ENCODE measurements around the gene NUPR1.
"Not testable (repeated sequence)": the region's sequence is repeated elsewhere in the genome, so short reads cannot be mapped to it uniquely, and the experiment has no call there.

The NUPR1 gene

DNA sequence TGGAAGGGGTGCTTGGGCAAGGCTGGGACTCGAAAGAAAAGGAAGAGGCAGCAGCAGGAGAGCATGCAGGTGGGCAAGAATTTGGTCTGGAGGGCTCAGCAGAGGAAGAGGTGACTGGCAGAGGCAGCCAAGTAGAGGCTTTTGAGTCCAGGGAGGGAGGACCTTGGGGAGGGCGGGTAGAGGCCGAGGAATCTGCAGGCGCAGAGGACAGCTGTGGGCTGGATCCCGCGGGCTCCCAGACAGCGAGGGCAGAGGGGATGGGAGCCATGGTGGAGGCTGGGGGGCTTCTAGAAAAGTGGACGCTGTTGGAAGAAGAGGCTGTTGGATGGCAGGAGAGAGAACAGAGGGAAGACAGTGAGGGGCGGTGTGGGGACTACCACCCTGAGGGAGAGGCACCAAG is 41.4 kb downstream of the NUPR1 start:
- DNase-seq, result no peak

DNA sequence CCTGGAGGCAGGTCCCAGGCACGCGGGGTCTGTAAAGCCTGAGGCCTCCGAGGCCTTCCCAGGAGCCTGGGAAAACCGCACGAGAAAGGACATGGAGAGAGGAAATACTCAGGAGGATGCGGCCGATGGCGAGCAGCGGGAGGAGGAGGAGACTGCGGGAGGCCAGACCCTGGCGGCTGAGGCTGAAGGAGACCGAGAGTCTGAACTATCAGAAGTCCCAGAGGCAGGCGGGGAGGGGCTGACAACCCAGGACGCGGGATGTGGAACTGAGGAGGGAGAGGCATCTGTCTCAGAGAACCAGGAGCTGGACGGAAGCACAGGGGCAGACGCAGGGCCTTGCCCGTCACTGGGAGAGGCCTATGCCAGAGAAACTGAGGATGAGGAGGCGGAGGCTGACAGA is 41.9 kb downstream of the NUPR1 start:
- no peak for DNase-seq

DNA sequence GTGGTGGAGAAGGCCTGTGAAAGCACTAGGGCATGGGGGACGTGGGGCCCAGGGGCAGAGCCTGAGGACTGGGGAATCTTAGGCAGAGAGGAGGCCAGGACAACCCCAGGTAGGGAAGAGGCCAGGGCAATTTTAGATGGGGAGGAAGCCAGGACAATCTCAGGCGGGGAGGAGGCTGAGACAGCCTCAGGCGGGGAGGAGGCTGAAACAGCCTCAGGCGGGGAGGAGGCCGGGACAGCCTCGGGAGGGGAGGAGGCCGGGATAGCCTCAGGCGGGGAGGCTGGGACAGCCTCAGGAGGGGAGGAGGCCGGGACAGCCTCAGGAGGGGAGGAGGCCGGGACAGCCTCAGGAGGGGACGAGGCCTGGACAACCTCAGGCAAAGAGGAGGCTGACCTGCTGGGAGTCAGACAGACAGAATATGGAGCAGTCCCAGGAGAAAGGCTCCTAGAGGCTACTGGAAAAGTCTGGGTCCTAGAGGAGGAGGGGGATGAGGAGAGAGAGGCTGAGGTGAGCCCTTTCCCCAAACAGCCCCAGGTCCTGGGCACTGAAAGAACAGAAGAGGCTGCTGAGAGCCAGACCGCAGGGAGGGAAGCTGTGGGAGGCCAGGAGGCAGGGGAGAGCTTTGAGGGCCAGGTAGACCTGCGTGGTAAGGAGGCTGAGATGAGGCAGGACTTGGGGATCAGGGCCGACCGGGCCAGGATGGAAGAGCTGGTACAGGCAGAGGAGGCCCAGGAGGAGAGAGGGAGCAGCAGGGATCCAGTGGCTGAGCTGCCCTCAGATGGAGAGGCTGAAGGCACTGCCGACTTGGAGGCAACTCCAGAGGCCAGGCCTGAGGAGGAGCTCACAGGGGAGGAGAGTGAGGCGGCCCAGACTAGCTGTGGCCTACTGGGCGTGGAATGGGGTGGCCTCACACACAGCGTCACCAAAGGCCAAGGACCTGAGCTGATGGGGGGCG is 42.7 kb downstream of the NUPR1 start:
- no peak for DNase-seq

DNA sequence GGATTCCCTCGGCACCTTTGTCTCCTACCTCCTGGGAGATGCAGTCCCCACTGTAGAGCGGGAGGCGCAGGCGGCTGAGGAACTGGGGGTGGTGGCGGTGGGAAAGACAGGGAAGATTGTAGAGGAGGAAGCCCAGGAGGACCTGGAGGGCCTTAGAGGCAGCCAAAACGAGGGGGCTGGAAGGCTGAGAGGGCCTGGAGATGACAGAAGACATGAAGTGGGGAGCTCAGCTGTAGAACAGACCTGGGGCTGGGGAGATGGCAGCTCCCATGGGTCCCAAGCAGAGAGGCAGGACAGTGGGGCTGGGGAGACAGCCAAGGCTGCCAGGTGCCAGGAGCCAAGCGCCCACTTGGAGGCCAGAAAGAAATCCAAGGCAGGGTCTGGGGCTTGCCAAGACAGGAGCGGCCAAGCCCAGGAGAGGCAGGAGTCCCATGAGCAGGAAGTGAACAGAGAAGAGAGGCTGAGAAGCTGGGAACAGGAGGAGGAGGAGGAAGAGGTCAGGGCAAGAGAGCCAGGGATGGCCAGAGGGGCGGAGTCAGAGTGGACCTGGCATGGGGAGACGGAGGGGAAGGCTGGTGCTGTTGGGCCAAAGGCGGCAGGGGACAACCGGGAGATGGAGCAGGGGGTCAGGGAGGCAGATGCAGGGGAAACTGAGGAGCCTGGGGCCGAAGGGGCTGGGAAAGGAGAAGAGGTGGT is 43.5 kb downstream of the NUPR1 start:
- no peak for DNase-seq

DNA sequence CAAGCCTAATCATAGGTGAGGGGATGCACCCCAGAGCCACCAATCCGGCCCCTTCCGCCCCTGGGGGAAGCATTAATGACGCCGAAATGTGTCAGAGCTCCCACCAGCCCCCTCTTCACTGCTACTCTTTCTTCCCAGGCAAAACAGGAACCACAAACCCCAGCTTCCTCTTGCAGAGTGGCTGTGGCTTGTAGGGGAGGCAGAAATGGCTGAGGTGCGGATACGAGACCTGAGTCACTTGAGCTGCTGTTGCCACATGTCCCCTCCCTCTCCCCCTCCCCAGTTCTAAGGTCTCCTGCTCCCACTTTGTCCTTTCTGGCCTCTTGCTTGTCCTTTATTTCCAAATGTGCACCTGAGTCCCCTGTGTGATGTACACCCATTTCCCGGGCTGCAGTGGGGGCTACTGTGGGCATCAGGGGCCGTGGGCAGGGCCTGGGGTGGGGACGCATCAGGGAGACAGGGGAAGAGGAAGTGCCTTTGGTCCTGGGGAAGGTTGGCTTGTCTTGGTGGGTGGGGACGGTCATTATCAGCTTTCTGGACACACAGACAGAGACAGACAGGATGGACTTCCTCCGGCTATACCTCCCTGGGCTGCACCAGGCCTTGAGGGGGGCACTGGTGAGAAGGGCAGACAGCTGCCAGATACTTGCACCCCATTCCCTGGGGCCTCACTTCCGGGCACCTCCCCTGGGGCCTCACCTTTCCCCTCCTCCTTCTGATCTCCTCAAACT is 44.5 kb downstream of the NUPR1 start, which contains the start of gene APOBR:
Gene APOBR, plus strand, starts transcription at position 523 of the 731 bp plus-strand sequence. Its CDS starts 39 bp downstream, at position 562.
- DNase-seq, result peak; percentile 96

DNA sequence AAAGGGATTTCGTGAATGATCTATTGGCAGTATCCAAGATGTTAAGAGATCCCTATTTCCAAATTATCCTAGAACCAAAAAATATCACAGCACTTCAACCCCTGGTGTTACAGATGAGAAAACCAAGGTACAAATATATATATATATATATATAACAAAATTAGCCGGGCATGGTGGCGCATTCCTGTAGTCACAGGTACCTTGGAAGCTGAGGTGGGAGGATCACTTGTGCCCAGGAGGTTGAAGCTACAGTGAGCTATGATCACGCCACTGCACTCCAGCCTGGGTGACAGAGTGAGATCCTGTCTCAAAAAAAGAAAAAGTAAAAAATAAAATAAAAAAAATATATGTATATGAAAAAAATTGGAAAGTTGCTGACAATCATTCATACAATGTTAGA is 46.3 kb downstream of the NUPR1 start:
- DNase-seq, result no peak

DNA sequence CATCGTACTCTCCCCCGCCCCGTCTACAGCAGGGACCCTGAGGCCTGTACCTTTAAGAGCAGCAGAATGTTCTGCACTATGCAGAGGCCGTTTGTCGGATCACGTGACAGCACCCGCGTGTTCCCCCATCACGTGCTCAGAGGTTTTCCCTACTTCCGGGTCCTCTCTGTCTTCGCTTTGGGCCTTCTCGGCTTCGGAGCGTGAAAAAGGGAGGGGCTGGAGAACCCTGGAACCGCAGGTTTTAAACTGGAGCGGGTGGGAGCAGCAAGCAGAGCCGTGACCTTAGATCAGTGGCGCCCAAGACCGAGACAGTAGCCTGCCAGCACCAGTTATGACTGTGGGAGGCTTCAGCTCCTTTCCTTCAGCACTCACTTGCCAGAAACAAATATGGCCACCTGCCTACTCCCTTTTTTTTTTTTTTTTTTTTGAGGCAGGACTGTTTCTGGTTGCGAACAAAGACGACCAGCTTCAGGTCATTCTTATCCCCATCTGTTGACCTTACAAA is 46.8 kb downstream of the NUPR1 start, which contains the start of gene CLN3:
Gene CLN3, minus strand, starts transcription at position 105 of the 505 bp plus-strand sequence. CDS start 315 bp downstream, outside the sequence.
- peak; percentile 96 for DNase-seq

DNA sequence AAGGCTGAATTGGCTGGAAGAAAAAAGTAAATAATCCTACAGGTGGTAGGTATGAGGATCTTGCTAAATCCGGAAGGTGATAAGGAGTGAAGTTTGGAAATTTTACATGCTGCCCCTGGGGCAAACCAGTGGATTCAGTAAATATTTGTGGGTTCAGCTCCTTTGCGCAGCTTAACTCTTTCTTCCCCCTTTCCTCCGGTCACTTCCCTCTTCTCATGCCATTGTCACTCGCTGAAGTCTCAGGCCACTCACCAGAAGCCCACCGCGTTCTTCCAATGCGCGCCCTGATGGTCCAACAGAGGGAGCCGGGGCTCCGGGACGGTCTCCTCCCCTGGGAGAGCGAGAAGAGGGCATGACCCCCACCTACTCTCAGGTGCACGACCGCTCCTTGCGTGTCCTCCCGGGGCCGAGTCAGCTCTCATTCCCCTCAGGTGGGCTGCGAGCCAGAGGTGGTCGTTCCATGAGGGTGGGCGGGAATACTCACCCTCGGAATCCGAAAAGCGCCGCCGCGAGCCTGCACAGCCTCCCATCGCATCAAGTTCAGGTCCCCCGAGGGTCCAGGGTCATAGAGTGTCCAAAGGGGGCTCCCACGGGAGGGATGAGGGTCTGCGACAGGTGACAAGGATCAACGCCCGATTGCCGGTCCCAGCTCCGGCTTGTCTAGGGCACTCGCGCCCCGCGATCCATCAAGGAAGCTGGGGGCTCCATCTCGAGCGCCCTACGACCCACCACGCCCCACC is 47.4 kb downstream of the NUPR1 start:
- DNase-seq, result no peak

DNA sequence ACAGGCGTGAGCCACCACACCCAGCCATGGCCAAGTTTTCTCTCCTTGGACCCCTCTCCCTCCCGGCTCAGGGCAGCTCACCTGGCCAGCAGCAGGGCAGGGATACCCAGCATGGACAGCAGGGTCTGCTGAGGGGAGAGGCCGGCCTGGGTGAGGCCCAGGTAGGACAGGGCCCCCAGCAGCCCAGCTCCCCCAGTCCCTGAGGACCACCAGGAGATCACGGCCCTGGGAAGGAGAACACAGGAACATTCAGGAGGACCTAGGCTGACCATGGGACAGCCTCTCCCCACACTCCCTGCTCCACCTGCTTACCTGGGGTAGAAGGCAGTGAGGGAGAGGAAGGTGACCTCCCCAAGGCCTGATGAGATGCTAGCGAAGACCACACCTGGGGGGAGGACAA is 52.5 kb downstream of the NUPR1 start:
- no peak for DNase-seq

DNA sequence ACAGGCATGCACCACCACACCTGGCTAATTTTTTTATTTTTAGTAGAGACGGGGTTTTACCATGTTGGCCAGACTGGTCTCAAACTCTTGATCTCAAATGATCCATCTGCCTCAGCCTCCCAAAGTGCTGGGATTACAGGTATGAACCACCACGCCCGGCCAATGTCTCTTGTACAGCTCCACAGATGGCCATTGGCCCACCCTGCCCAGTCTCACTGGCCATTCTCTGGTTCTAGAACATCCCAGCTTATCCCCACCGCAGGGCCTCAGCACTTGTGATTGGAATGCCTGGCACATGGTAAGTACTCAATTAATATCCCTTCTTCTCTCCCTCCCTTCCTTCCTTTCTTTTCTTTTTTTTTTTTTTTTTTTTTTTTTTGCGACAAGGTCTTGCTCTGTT is 55.4 kb downstream of the NUPR1 start:
- DNase-seq, result not testable (repeated sequence)

Measured in activated CD4-positive, alpha-beta T cell treated with anti-CD3 and anti-CD28 coated beads, Interleukin-10, Interleukin-2, amounts not matched to agents 100 ng/mL and 50 ng/mL, durations not matched to agents 16 hours and 8 hours (primary cell).